ENCODE data around the gene EID1.
"Not testable (repeated sequence)": the region's sequence is repeated elsewhere in the genome, so short reads cannot be mapped to it uniquely, and the experiment has no call there.

Gene EID1

DNA sequence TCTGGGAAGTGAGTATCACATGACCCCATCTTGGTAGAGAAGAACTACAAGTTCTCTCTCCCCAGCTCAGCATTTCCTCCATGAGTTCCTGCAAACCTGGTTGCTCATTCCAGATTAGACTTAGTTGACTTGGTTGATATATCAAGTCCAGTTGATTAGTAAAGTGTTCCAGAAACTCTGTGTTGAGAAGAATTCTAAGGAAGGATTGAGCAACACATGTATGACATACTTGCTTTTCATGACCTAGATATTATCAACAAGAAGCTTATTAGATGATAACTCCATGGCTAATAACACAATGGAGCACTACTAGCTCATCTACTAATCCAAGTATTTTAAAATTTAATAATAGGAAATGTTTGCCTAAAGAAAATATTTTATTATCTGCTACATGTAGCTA is 6.4 kb upstream of the EID1 start:
- DNase-seq = no peak

DNA sequence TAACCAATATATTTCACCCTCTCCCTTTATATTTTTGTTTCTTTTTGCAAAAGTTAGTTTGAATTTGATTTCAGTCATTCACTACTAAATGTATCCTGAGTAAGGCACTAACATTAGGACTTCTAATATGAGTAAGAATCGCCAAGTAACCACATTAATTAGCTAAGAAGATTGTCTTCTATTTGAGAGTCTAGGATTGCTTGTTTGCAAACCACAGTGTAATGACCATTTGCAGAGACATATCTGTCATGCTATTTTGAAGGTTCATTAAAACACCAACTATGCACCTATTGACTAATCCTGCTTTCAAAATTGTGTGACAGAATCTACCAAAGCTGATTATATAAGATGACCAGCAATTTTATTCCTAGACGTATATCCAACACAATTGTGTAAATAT is 5.3 kb upstream of the EID1 start:
- DNase-seq = no peak

DNA sequence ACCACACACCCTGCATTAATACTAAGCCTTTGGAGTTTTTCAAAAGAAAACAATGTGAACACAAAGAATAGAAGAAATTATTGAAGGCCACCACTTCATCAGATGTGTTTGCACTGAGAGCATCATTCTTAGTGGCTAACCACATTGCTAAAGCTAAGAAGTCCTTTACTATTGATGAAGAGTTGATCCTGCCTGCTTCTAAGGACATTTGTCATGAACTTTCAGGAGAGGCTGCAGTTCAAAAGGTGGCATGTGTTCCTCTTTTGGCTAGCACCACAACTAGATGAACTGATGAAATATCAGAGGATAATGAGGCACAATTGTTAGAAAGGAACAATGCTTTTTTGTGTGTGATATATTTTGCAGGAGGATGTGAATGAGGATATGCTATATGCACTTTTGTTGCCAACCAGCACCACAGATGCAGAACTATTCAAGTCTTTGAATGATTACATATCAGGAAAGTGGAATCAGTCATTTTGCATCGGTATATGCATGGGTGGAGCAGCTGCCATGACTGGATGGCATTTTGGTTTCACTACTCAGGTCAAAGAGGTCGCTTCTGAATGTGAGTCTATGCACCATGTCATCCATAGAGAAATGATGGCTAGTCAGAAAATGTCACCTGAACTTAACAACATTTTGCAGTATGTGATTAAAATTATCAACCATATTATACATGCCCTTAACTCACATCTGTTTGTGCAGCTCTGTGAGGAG is 2.5 kb upstream of the EID1 start:
- no peak for DNase-seq

DNA sequence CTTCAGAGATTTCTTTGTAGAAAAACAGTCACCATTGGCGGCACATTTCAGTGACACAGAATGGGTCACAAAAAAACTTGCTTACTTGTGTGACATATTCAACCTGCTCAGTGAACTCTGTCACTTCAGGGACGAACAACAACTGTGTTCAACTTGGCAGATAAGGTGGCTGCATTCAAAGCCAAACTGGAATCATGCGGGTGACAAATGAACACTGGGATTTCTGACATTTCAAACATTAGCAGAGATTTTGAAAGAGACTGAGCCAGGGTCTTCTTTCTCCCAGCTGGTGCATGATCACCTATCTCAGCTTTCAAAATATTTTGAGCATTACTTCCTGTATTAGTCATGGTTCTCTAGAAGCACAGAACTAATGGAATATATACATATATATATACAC is 1.9 kb upstream of the EID1 start:
- DNase-seq = no peak

DNA sequence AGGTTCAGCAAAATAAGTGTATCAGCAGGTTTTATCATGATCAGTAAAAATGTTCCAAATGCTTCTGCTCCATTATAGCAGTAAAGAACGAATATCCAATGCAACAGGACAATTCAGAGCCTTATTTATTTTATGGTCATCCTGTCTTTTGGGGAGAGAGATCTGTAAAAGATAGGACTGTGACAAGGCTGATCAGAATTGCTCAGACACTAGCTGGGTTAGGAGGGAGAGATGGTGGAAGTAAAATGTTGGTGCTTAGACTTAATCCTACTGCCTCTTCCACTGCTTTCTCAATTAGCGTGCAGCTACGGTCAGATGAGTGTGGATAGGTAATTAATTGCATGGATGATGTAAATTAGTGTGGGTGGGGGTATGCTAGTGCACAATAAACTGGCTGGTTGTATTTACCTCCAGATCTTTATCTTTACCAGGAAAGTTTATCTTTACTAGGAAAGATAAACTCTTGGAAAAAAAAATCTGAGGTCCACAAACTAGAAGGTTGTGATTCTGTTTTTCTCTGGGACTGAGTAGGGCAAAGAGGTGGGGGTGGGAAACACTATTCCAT is 2.2 kb downstream of the EID1 start:
- DNase-seq = no peak

DNA sequence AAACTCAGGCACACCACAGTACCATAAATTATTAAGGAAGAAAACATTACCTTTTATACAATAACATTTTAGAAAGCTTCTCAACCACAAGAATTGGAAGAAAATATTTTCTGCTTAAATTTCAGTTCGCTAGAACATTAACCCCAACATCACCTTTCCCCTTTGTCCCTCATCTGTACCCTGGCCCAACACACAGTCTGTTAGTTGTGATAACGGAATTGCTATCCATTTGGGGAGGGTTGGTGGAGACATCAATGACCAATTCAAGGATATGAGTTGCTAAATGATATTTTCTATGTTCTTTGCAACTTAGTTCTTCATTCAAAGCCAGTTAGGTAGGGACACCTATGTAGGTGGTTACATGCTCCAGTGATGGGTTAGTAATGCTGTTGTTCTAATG is 5.8 kb downstream of the EID1 start:
- DNase-seq = no peak

DNA sequence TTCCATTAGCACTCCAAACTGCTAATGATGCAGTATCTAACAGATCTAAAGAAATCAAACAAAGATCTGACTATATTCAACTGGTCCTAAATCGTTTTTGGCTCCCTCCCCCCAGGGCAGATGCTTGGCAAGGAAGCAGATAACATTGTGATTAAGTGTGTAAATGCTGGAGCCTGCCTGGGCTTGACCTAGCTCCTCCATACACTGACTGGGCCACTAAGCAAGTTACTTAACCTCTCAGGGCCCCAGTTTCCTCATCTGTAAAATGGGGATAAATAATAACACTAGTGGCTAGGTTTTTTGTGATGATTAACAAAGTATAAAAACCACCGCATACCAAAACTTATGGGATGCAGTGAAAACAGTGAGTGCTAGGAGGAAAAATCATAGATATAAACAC is 9.2 kb downstream of the EID1 start:
- no peak for DNase-seq

DNA sequence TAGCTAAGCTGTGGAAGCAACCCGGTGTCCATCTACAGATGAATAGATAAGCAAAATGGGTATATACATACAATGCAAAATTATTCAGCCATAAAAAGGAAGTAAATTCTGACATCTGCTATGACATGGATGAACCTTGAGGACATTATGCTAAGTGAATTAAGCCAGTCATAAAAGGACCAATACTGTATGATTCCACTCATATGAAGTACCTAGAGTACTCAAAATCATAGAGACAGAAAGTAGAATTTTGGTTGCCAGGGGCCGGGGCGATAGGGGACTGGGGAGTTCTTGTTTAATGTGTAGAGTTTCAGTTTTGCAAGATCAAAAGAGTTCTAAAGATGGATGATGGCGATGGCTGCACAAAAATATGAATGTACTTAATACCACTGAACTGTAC is 10.3 kb downstream of the EID1 start:
- DNase-seq = no peak

DNA sequence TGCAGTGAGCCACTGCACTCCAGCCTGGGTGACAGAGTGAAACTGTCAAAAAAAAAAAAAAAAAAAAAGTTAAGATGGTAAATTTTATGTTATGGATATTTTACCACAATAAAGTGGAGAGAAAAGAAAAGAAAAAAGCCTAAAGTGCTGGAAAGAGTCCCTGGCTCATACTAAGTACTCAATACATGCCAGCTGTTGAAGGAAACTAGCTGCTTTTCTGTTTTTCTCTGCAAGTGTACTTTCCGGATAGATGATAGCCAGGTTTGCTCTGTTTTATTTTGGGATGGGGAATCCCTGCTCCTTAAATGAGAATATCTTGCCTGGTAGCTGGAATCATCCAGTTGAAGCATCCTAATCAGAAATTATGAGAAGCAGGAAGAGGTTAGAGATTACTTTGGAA is 10.9 kb downstream of the EID1 start:
- no peak for DNase-seq

DNA sequence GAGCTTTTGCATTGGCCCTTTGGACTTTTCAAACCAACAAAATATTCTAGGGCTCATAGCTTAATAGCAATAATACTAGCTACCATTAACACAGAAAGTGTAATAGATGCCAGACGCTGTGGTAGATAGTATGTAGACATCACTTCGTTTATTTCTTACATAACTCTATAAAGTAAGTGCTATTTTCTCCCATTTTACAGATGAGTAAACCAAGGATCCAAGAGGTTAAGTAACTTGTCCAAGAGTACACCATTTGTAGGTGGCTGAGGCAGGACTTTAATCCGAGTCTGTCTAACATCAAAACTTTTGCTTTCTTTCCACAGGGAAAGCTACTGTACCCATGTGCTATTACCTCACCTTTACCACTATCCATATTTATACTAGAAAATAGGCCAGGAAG is 12.0 kb downstream of the EID1 start:
- DNase-seq = no peak

DNA sequence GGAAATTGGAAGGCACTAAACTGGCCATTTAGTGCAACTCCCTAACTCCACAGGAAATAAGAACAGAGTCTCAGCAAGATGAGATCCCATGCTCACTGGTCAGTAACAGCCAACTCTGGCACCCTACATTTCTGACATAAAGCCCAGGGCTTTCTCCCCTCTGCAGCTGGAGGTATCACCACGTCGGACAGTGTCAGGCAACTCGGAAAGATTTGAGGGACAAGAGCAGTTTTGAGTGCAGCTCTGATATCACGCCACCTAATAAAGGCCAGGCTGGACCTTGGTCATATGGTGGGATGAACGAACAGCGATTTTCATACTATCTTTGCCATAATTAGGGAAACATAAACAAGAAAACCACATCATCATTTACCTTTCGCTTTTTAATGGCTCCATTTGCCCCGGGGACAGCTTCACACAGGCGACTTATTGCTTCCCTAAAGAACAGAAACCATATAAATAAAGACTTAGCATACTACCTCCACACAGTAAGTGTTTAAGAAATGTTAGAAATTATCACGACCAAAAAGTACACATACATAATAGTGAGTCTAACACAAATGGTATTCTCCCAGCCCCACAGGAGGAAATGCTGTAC is 12.5 kb downstream of the EID1 start:
- DNase-seq = no peak

DNA sequence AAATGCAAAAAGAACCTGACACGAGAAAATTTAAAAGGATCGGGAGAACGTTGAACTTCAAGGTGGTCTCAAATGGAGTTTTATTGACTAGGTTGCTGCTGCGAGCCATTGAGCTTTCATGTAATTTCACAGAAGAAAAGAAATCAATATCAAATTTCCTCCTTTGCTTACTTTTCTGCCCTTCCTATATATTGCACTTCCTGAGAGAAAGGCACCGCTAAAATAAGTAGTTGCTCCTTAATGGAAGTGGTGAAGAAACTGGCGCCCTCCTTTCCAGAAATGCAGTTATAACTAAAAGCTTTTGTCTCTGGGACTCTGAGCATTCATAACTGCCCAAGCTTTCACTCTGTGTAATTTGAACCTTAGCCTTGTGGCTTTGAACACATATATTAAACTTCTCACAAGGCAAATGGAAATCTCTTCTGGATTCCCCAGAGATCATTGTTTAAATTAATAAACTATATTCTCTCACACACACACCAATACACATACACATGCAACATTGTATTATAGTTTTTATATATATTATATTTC is 13.4 kb downstream of the EID1 start:
- no peak for DNase-seq

DNA sequence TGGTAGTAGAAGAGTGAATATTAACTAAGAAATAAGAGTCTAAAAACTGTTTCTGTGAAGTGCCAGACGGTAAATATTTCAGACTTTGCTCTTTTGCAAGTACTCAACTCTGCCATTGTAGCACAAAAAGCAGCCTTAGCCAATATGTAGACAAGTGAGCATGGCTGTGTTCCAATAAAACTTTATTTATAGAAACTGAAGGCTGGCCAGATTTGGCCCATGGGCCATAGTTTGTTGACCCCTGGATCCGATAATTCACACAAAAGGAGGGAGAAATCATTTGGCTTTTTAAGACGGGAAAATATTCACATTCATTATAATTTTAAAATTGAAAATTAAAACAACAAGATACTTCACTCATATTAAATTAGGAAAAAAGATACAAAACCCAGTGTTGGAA is 15.4 kb downstream of the EID1 start:
- no peak for DNase-seq

DNA sequence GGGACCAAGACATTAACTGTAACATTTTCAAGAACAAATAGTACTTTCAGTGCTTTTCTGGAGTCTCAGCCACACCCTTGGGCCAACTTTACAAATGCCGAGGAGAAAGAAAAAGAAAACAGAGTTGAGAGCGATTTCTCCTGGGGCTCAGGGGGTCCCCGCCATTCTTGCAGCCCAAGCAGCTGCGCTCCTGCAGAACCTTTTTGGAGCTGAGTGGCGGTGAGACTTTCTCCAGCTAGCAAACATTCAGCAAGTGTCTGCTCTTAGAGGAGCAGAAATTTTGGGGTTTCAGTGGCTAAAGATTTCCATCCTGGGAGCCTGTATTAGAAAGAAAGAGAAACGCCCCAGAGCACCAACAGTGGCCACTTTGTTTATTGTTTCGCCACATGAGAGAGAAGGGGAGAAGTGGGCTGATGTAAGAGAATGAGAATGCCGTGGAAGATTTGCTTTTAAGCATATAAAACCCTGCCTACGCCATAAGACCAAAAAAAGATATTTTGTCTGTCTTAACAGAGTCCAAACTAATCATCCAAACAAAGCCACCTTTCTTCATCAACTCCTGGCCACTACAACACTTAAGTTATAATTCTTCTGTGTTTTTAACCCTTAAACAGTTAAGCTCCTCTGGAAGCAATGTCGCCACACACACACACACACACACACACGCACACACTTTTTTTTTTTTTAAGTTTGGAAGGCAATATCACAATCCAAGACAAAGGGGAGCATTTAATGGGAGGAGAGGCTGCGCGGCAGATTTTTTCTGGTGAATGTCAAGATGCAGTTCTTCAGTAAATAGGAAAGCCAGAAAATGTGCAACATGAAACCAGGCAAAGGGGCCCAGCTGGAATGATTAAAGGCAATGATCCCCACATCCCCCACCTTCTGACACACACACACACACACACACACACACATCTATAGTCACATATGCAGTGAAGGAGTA is 19.2 kb downstream of the EID1 start:
- peak; percentile 20 for DNase-seq

DNA sequence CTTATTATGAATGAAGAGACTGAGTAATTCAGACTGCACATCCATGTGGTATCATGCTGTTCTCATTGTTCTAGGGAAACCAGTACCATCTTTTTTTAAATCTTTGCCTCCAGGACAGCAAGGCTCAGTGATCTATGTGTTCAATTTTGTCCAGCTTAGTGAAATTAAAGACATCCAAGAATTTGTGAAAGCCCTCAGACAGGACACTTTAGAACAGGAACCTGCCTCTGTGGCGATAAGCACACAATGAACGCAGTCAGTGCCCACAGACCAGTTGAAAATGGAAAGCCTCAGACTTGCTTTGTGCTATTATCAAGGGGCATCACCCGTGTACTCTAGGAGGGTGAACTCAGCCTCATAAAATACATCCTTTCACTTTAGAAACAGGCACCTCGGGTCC is 20.1 kb downstream of the EID1 start:
- no peak for DNase-seq

DNA sequence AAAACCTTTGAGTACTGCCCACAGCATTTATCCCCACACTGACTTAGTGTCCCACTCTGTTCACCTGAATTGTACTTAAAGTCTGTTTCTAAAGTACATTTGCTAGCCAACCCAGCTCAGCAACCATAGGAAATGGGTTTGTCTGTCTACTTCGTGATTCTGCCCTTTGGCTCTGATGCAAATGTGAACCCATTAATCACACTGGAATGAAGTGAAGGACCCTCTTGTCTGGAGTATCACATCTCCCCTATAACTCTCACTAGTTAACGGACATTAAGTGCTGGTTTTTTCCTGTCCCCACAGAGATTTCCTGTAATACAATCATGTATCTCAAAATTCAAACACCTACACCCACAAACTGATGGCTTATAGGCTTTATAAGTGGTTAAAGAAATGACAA is 20.5 kb downstream of the EID1 start:
- DNase-seq = no peak

DNA sequence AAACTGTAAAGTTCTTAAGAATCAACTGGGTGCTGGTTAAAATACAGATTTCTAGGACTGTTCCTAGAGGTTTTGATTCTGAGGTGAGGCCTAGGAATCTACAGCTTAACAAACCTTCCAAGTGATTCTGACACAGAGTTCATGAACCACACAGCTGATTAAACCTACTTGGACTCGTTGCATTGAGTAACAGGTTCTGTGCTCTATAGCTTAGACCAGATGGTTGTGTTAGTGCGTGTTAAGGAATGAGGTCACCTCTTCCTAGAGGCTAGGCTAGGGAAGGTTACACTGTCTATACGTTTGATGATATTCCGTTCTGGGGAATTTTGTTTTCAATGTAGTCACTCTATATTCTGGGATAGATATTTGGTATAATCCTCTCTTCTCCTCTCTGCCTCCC is 21.9 kb downstream of the EID1 start:
- DNase-seq = no peak

DNA sequence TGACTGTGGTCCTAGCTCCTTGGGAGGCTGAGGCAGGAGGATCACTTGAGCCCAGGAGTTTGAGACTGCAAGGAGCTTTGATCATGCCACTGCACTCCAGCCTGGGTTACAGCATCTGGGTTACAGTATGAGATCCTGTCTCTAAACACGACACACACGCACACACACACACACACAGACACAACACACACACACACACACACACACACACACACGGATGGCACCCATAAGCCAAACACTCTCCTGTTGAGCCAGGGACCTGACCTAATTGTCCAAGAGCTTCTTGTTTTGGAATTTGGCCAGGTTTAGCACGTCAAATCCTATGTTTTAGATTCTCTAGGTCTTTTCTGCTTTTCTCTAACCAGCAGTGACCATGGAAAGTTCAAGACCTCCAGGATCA is 26.8 kb downstream of the EID1 start:
- no peak for DNase-seq

DNA sequence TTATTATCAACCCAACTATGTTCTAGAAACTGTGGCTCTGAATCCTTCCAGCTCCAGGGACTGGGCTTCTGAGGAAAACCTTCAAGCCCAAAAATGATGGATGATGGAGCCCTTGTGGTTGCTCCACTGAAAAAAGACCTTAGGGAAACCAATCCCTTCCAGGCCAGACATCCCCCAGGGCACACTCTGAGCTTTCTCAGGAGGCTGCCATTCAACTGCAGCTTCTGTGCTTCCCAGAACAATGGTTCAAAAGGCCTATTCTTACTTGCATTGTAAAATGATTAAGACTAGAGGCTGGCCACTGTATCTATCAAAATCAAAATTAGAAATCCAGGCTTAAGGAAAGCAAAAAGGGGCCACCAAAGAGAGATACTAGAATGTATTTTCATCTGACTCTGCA is 27.3 kb downstream of the EID1 start:
- no peak for DNase-seq

DNA sequence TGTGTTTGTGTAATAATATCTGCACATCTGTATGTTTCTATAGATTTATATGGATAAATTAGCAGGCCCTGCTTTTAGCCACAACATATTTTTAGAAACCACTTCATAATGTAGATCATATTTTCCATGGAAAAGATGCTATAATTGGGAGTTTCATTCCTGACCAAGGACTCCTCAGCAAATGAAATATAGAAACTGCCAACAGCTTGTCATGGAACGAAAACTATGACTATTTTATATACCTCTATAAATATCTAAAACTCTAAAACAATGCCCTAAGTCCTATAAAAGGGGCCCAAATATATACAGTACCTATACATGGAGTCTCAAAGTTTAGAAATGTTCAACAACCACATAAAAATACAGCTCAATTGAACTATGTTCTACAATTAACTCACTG is 27.9 kb downstream of the EID1 start:
- no peak for DNase-seq

DNA sequence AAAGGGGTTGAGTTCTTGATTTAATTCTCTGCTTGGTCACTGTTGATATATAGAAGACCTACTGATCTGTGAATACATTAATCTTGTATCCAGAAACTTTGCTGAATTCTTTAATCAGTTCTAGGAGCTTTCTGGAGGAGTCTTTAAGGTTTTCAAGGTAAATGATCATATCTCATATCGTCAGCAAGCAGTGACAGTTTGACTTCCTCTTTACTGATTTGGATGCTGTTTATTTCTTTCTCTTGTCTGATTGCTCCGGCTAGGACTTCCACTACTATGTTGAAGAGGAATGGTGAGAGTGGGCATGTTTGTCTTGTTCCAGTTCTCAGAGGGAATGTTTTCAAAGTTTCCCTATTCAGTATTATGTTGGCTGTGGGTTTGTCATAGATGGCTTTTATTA is 31.4 kb downstream of the EID1 start:
- not testable (repeated sequence) for DNase-seq

DNA sequence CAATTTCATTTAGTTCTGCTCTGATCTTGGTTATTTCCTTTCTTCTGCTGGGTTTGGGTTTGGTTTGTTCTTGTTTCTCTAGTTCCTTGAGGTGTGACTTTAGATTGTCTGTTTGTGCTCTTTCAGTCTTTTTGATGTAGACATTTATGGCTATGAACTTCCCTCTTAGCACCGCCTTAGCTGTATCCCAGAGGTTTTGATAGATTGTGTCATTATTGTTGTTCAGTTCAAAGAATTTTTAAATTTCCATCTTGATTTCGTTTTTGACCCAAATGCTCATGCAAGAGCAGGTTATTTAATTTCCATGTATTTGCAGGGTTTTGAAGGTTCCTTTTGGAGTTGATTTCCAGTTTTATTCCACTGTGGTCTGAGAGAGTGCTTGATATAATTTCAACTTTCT is 32.6 kb downstream of the EID1 start:
- DNase-seq = not testable (repeated sequence)

DNA sequence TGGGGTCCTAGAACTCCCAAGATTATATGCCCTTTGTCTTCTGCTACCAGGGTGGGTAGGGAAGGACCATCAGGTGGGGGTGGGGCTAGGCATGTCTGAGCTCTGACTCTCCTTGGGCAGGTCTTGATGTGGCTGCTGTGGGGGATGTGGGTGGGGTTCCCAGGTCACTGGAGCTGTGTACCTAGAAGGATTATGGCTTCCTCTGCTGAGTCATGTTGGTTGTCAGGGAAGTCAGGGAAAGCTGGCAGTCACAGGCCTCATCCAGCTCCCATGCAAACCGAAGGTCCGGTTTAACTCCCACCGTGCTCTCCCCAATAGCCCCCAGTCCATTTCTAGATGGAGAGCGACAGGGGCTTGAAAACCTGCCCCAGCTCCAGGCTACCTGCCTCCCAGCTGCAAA is 35.2 kb downstream of the EID1 start:
- DNase-seq = no peak
